HUES64 (cell line): Measurements from ENCODE around the gene MYO7B.

ENCODE experiments used
- H3K27ac ChIP-seq: 2 replicates; pipeline ENCODE4 v1.7.0; 2013; ENCODE audit warnings: low read depth, low read length, inconsistent platforms
- H3K27me3 ChIP-seq: 2 replicates; pipeline ENCODE4 v1.6.1; 2013; ENCODE audit warnings: mild to moderate bottlenecking, low read length; ENCODE audit not compliant: insufficient read depth
- H3K36me3 ChIP-seq: 2 replicates; pipeline ENCODE4 v1.6.1; 2013; ENCODE audit warnings: mild to moderate bottlenecking, low read length; ENCODE audit not compliant: insufficient read depth
- H3K4me1 ChIP-seq: 2 replicates; pipeline ENCODE4 v1.6.1; 2013; ENCODE audit warnings: mild to moderate bottlenecking, low read length, moderate library complexity; ENCODE audit not compliant: insufficient read depth
- H3K4me3 ChIP-seq: 2 replicates; pipeline ENCODE4 v1.5.1; 2013; ENCODE audit warnings: mild to moderate bottlenecking, low read length, moderate library complexity
- H3K9ac ChIP-seq: 2 replicates; pipeline ENCODE4 v1.6.1; 2013; ENCODE audit warnings: mild to moderate bottlenecking, low read depth, low read length
- H3K9me3 ChIP-seq: 2 replicates; pipeline ENCODE4 v1.6.1; 2013; ENCODE audit warnings: low read depth, low read length; ENCODE audit not compliant: insufficient read depth
- WGBS: fragments of 150-250, 120-280 bp; methylation state at CpG from one replicate; pipeline ENCODE4 v1.1.7; 2013; ENCODE audit warnings: missing lambda C conversion rate; 5-methylcytosine and 5-hydroxymethylcytosine counted together

The MYO7B gene

GRCh38 chr2:127679680-127680361, 144.3 kb downstream of the MYO7B start:
- H3K4me1 ChIP-seq: peaks cover 5% of the 10 kb centered on the region; the same call in 1 of the 2 replicates

GRCh38 chr2:127680706-127681287, 145.3 kb downstream of the MYO7B start:
- Histone ChIP-seq H3K27ac (no peak overlapping the region), H3K27me3 (peaks cover 33% of the 10 kb centered on the region), H3K9ac (no peak overlapping the region), H3K9me3 (no peaks in the 10 kb centered on the region), H3K36me3 (no peaks in the 10 kb centered on the region), H3K4me3 (no peak overlapping the region), H3K4me1 (peaks cover 4% of the 10 kb centered on the region; the same call in 1 of the 2 replicates)
- 93% methylated on average over 19 of the region's 19 CpGs for WGBS

More at GRCh38 chr2:127679680-127680361, 144.3 kb downstream of the MYO7B start:
- no peak overlapping the region for H3K4me3 ChIP-seq
- 86% methylated on average over 15 of the region's 15 CpGs for WGBS
- no peak overlapping the region for H3K9ac ChIP-seq
- no peak overlapping the region for H3K27ac ChIP-seq
- no peaks in the 10 kb centered on the region for H3K9me3 ChIP-seq
- H3K36me3 ChIP-seq: no peaks in the 10 kb centered on the region
- peaks cover 39% of the 10 kb centered on the region for H3K27me3 ChIP-seq

GRCh38 chr2:127681288-127681804, 145.9 kb downstream of the MYO7B start:
- no peak overlapping the region for H3K27ac ChIP-seq
- H3K9me3 ChIP-seq: no peaks in the 10 kb centered on the region
- H3K4me1 ChIP-seq: no peaks in the 10 kb centered on the region
- H3K9ac ChIP-seq: no peak overlapping the region
- no peak overlapping the region for H3K4me3 ChIP-seq
- no peaks in the 10 kb centered on the region for H3K36me3 ChIP-seq
- peaks cover 27% of the 10 kb centered on the region for H3K27me3 ChIP-seq
- WGBS: 88% methylated on average over 25 of the region's 25 CpGs

- Histone ChIP-seq H3K9me3 (no peaks in the 10 kb centered on the region), H3K4me3 (no peak overlapping the region)
Observed at GRCh38 chr2:127681976-127682857, 146.7 kb downstream of the MYO7B start.

GRCh38 chr2:127683056-127683455, 147.6 kb downstream of the MYO7B start:
- no peak overlapping the region for H3K9ac ChIP-seq
- no peaks in the 10 kb centered on the region for H3K36me3 ChIP-seq
- no peak overlapping the region for H3K4me3 ChIP-seq
- peaks cover 10% of the 10 kb centered on the region for H3K27me3 ChIP-seq
- H3K9me3 ChIP-seq: 0 out of 2 replicates have a peak, but pooled peaks cover 2% of the 10 kb centered on the region
- H3K27ac ChIP-seq: no peak overlapping the region
- no peaks in the 10 kb centered on the region for H3K4me1 ChIP-seq

More at GRCh38 chr2:127681976-127682857, 146.7 kb downstream of the MYO7B start:
- Histone ChIP-seq H3K27ac (no peak overlapping the region), H3K9ac (no peak overlapping the region), H3K27me3 (peaks cover 18% of the 10 kb centered on the region), H3K4me1 (no peaks in the 10 kb centered on the region), H3K36me3 (no peaks in the 10 kb centered on the region)
- 93% methylated on average over 6 of the region's 6 CpGs for WGBS

- peaks cover 3% of the 10 kb centered on the region; the same call in 1 of the 2 replicates for H3K27me3 ChIP-seq
- no peak overlapping the region for H3K9ac ChIP-seq
- no peak overlapping the region for H3K27ac ChIP-seq
- no peaks in the 10 kb centered on the region for H3K36me3 ChIP-seq
- peaks cover 9% of the 10 kb centered on the region; the same call in 1 of the 2 replicates for H3K9me3 ChIP-seq
- no peak overlapping the region for H3K4me3 ChIP-seq
- 84% methylated on average over 12 of the region's 15 CpGs for WGBS
- H3K4me1 ChIP-seq: no peaks in the 10 kb centered on the region
Observed at GRCh38 chr2:127683757-127684156, 148.3 kb downstream of the MYO7B start.

- Histone ChIP-seq H3K27ac (no peak overlapping the region), H3K9me3 (peaks cover 18% of the 10 kb centered on the region), H3K4me1 (no peaks in the 10 kb centered on the region), H3K27me3 (no peaks in the 10 kb centered on the region), H3K4me3 (no peak overlapping the region), H3K9ac (no peak overlapping the region), H3K36me3 (no peaks in the 10 kb centered on the region)
- 83% methylated on average over 8 of the region's 8 CpGs for WGBS
Observed at GRCh38 chr2:127685410-127686080, 150.1 kb downstream of the MYO7B start.
